ENCODE data around the gene IQSEC3.

GRCh38 chr12:125075-125474 is 58.5 kb downstream of the IQSEC3 start:
- TF ChIP-seq SRF (IDR thresholded peaks at IDR 0.05; ENCODE audit: low read depth in 2 of 2, low read length in 2 of 2) (no peak), REST (IDR thresholded peaks at IDR 0.05; ENCODE audit: low read depth, low read length) (no peak), CTCF (IDR thresholded peaks at IDR 0.05 in 2 of 3, conservative IDR thresholded peaks at IDR 0.05 in 1 of 3; ENCODE audit: control insufficient read depth in 2 of 3, extremely low read depth in 1 of 3, insufficient read depth in 1 of 3, low read depth in 3 of 3, low read length in 3 of 3) (no peak), E2F4 (IDR thresholded peaks at IDR 0.05; ENCODE audit: low read depth, low read length) (no peak), ZBTB40 (IDR thresholded peaks at IDR 0.05; ENCODE audit: borderline replicate concordance) (no peak), JUNB (IDR thresholded peaks at IDR 0.05) (no peak), SUPT20H (IDR thresholded peaks at IDR 0.05; ENCODE audit: borderline replicate concordance, control insufficient read depth, low read depth, low read length) (no peak)
